Umbilical cord (tissue), 2 donors: ENCODE data around the gene LKAAEAR1. TPM values are rescaled to one million over a fixed set of nuclear protein-coding genes. Genes with fewer than 3 reads are reported as not detected.
A peak's percentile ranks its signal among the peaks of the same experiment; 100 is the strongest.

Source experiments
- DNase-seq: peaks from one replicate; pipeline ENCODE4 v3.0.0-alpha.2; 2015; ENCODE audit warnings: low spot score
- total RNA-seq: library from RNA; depleted of rRNA; stranded (reverse); fragments of >200 nt; gene quantifications from one replicate; pipeline ENCODE4 v1.2.3, GENCODE V29; 2014; ENCODE audit warnings: low replicate concordance; ENCODE audit not compliant: insufficient read depth

LKAAEAR1 gene
- total RNA-seq, 1 donor from 2014 or later, result 3.4 TPM

GRCh38 chr20:64079273-64080012 is 4.8 kb downstream of the LKAAEAR1 start, which contains the start of gene RGS19:
Gene RGS19, minus strand, starts transcription at chr20:64079518. Its CDS starts 2,632 bp downstream, at chr20:64076886.
- DNase-seq, result peak; percentile 81

GRCh38 chr20:64078934-64079272 is 5.3 kb downstream of the LKAAEAR1 start:
- no peak for DNase-seq

- DNase-seq, result no peak
These were observed 6.2 kb downstream of the LKAAEAR1 start for GRCh38 chr20:64077876-64078551.

- DNase-seq, result no peak
These were observed 6.7 kb downstream of the LKAAEAR1 start for GRCh38 chr20:64077541-64077875.

- DNase-seq, result no peak
These were observed 7.1 kb downstream of the LKAAEAR1 start for GRCh38 chr20:64077094-64077493.

GRCh38 chr20:64076061-64076997 is 7.9 kb downstream of the LKAAEAR1 start:
- no peak for DNase-seq

- no peak for DNase-seq
These were observed 8.6 kb downstream of the LKAAEAR1 start for GRCh38 chr20:64075556-64075955.

GRCh38 chr20:64074963-64075362 is 9.2 kb downstream of the LKAAEAR1 start:
- no peak for DNase-seq

- DNase-seq, result no peak
These were observed 9.9 kb downstream of the LKAAEAR1 start for GRCh38 chr20:64074184-64074789.

- DNase-seq, result no peak
These were observed 10.6 kb downstream of the LKAAEAR1 start for GRCh38 chr20:64073476-64074183.

GRCh38 chr20:64072498-64073063 is 11.6 kb downstream of the LKAAEAR1 start:
- DNase-seq, result no peak

- no peak for DNase-seq
These were observed 12.6 kb downstream of the LKAAEAR1 start for GRCh38 chr20:64071341-64072332.

- DNase-seq, result no peak
These were observed 13.8 kb downstream of the LKAAEAR1 start for GRCh38 chr20:64070244-64070993.

GRCh38 chr20:64069614-64070243 is 14.5 kb downstream of the LKAAEAR1 start:
- DNase-seq, result no peak

- DNase-seq, result no peak
These were observed 15.0 kb downstream of the LKAAEAR1 start for GRCh38 chr20:64069209-64069613.

GRCh38 chr20:64068386-64069208 is 15.6 kb downstream of the LKAAEAR1 start:
- no peak for DNase-seq

GRCh38 chr20:64067733-64068307 is 16.4 kb downstream of the LKAAEAR1 start:
- no peak for DNase-seq
